Middle frontal gyrus (tissue), 1 donor: Measurements from ENCODE around the gene TNPO1.

ENCODE experiments used
- DNase-seq: peaks from one replicate; pipeline ENCODE4 v3.0.0-alpha.2; 2015; ENCODE audit warnings: low spot score; ENCODE audit errors: extremely low spot score

Gene TNPO1

DNA sequence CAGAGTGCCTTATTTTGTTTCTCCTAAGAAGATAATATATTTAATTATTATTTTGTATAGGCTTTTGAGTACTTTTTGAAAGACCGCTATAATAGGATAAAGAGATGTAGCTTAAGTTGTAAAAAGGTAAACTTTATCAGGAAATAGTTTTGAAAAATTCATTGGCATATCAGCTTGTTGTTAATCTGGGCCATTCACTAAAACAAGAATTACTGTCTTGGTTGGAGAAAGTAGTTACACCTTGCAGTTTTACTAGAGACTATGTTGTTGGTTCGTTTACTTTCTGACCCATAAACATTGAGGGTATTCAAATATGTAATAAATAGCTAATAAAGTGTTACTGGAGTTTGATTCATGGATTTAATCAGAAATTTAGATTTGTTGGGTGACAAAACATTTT lies 33.7 kb downstream of the TNPO1 start:
- DNase-seq: no peak

- DNase-seq: no peak
Measured at GRCh38 chr5:72852356-72852755, 35.9 kb downstream of the TNPO1 start.

DNA sequence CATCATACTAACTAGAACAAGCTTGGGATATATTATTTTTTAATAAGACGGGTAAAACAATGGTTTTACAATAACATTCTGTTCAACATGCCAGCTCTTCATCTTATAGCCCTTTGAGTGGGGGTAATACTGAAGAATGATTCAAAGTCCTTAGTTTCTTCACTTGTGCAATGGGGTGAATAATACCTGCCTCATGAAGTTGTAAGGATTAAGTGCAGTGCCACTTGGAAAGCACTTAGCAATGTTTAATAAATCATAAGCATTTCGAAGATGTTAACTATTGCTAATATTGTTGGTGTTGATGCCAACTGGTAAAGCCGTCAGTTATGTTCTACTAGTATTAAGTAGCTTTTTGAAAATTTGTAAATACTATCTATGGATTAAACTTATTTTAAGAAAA lies 38.0 kb downstream of the TNPO1 start:
- DNase-seq: no peak

GRCh38 chr5:72855821-72856220 lies 39.4 kb downstream of the TNPO1 start:
- DNase-seq: no peak

DNA sequence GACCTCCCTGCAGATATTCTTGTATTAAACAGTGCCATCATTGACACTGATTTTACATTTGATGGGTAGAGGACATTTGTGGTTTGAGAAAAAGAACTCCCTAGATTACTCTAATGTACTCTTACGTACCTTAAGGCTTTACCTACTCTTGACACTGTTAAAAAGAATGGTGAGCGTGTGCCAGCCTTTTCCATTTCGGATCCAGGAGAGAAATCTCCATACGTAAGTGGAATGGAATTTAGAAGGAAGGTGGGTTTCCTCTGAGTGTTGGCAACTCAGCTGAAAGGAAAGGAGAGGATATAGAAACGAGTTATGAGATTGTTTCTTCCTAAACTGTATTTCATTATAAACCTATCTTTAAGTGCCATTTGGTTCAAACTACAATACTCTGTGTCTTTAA lies 40.9 kb downstream of the TNPO1 start:
- DNase-seq: no peak

DNA sequence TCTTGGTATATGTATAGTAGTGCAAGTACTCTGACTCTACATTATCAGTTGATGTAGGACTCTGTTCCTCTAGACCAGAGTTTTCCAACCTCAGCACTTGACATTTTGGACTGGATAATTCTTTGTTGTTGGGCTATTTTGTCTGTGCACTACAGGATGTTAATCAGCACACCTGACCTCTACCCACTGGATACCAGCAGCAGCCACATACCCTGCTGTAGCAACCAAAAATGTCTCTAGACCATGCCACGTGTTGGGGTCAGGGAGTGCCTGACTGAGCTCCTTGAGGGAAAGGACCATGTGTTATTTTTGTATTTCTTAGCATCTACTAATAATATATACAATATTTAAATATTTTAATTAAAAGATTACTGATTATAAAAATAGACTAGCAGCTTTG lies 42.7 kb downstream of the TNPO1 start:
- DNase-seq: no peak

DNA sequence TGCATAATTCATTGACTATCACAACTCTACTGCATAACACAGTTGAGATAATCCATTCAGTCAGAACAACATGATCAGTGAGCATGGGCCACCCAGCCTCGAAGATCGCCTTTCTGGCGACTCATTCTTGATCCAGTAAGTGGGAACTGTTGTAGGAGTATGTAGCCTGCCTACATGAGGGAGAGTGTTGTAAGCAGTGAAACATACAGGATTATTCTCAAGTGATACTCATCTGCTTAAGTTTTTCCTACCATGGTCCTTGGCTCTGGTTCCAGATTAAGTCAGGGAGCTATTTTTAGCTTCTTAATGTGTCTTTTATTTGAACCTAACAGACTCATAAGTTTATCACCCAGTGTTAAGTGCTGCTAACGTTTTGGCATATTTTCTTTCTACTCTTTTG lies 44.0 kb downstream of the TNPO1 start:
- no peak for DNase-seq

DNA sequence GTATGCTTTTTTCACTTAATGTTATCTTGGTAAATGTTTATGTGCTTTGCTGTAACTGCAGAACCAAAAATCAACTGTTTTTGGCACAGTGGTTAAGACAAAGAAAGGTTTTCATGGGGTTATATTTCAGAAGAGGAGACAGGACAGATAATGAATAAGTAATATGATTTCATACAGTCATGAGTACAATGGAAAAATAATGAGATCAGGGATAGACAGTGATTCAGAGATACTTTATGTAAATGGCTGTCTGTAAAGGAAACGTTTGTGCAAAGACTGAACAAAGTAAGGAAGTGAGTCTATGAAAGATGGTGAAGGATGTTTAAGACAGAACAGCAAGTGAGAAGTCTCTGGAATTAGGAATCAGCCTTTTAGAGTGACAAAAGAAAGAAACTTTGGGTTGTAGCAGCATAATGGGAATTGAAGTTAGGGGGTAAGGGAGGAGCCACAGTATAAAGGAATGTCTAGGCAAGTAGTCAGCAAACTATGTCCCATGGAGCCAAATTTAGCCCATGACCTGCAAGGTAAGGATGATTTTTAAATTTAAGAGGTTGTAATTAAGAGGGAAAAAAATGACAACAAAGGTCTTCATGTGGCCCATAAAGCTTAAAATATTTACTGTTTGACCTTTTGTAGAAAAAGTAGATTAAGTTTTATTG lies 55.0 kb downstream of the TNPO1 start:
- no peak for DNase-seq

DNA sequence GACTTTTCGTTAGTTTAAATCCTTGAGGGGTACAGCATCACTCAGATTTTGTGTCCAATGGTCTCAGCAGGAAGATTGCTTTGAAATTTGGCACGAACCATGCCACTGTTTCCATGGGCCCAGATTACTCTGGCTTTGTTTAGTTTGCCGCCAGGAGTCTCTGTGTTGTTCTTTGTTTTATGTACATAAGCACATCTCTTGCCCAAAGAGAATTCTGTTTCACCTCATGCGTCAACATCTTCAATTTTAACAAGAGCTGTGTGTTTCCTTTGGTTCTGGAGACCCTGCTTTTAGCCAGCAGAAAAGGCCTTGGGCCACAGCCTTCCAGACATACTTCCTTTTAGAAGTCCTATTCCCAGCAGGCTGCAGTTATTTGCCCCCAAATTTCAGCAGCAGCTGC lies 62.4 kb downstream of the TNPO1 start:
- no peak for DNase-seq

DNA sequence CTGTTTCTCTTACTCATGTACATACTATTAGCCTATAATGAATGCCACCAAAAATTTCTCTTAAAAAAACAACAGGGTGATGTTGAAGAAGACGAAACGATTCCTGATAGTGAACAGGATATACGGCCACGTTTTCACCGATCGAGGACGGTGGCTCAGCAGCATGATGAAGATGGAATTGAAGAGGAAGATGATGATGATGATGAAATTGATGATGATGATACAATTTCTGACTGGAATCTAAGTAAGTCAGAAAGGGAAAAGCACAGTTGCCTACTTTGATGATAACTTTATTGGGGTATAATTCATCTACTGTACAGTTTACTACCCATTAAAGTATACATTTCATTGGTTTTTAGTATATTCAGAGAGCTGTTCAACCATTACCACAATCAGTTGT lies 66.5 kb downstream of the TNPO1 start:
- DNase-seq: no peak

GRCh38 chr5:72883850-72884249 lies 67.4 kb downstream of the TNPO1 start:
- DNase-seq: no peak

DNA sequence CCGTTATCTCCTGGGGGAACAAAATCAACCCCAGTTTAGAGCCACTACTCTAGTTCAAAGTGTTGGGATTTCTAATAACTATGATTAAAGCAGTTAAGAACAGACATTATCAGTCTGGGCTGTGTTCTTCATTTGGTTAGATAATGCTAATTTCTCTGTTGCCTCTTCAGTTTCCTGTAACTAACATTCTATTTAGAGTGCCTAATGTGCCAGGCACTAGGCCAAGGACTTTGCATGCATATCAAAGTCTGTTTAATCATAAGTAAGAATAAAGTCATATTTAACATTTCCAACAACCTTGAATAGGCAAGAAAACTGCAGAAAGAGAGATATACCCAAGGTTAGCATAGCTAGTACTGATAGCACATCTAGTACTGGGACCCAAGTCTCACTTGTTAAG lies 68.4 kb downstream of the TNPO1 start:
- no peak for DNase-seq

- no peak for DNase-seq
Measured at GRCh38 chr5:72885824-72886223, 69.4 kb downstream of the TNPO1 start.

GRCh38 chr5:72888595-72888994 lies 72.1 kb downstream of the TNPO1 start:
- no peak for DNase-seq

DNA sequence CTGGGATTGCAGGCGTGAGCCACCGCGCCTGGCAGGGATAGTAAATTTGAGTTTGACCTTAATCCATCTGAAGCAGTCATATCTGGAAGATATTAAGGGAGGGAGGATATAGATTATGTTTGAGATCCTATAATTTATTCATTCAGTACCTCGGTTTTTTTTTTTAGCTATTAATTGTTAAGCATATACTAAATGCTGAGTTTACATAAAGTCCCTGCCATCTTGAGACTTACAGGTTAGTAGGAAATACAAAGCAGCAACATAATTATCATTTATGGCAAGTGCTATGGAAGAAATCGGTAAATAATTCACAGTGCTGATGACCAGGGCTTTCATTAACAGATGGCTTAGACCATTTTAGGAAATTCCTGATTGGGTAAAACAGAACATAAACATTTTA lies 72.9 kb downstream of the TNPO1 start:
- no peak for DNase-seq

GRCh38 chr5:72892846-72893245 lies 76.4 kb downstream of the TNPO1 start:
- no peak for DNase-seq

- no peak for DNase-seq
Measured at GRCh38 chr5:72895758-72896157, 79.3 kb downstream of the TNPO1 start.

DNA sequence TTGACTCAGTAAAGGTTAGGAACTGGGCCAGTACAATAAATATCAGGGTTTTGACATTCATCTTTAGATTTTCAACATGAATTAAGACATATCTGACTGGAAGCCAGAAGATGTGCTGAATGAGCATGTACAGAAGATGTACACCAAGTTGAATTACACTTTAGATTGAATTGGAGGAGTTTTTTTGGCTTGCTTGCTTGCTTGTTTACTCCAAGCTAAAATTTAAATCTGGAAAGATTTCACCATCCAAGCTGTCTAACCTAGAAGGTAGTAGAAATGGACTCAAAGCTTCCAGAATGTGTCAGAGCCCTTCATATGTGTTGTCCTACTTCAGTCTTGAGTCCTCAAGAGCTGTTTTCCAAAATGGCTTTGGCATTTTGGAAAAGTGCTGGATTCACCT lies 90.3 kb downstream of the TNPO1 start:
- DNase-seq: no peak

GRCh38 chr5:72908664-72909063 lies 92.2 kb downstream of the TNPO1 start:
- DNase-seq: no peak

DNA sequence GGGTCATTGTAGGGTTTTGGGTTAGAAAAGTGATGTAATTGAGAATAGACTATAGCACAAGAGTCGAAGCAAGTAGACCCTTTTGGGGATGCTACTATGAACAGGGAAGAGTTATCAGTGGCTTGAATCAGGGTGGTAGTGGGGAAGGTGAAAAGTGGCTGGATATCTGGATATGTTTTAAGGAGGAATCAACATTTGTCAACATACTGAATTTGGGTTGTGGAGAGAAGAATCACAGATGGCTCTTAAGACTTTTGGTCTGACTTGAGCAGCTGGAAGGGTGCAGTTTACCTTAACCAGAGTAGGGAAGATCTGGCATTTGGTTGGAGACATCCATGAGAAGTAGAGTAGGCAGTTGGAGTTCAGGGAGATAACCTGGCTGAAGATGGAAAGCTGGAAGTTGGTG lies 100.9 kb downstream of the TNPO1 start:
- no peak for DNase-seq

DNA sequence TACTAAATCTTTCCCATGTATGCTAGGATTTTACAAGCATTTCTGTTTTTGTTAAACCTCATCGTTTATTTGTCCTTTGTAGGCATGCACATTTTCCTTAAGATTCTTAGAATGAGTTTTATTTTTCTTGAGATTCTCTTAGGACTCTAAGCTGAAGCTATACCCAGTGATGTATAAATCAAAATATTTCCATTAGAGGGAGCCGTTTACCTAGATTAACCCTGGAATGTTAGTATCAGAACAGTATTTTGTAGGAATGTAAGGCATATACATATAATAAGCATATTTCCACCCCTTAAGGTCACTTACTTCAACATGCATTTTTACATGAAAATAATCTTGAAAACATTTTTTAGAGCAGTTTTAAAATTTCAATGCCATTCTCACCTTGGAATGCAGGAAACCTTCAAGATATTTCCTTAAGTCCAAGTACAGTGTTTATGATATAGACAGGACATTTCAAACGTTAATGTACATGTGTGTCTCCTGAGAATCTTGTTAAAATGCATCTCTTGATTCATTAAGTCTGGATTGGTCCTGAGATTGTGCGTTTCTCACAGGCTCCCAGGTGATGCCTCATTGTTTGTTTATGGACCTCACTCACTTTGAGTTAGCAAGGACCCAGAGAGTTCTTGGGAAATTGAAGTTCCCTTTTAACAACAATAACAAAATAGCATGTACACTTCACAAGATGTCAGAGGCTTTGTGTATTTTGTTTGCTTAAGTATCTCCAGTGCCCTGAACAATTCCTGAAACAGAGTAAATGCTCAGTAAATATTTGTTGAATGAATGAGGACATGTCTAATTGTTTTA lies 104.4 kb downstream of the TNPO1 start:
- DNase-seq: no peak

DNA sequence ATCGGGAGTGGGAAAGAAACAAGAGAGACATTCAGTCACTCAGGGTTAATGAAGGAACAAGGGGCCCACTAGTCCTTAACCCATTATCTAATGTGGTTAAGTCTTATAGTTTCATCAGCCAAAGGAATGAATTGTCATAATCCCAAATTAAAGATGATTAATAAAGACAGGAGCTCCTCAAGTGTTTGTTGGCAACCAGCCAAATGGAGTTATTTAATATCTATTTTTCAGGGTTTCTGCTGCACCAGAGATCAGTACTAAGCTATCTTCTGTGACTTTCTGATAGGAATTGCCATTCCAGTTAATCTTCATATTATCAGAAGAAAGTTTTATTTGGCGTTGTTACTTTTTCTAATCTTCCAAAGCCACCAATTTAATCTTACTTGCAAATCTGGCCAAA lies 105.4 kb downstream of the TNPO1 start:
- no peak for DNase-seq

- DNase-seq: no peak
Measured at GRCh38 chr5:72922422-72922821, 106.0 kb downstream of the TNPO1 start.
